Sigmoid colon (tissue), 3 donors: ENCODE results near the gene NCKAP5.

Source experiments
- CTCF ChIP-seq, 4 experiments: fragments of 450-650 bp in 3 of 4; fragments of 200-600 bp in 1 of 4; IDR thresholded peaks; one replicate each; pipeline ENCODE4 v1.5.1; 2016 to 2019; ENCODE audit warnings: antibody characterized with exemption in 4 of 4, mild to moderate bottlenecking in 3 of 4, moderate library complexity in 2 of 4
- POLR2A ChIP-seq, 2 donors: fragments of 450-650 bp; IDR thresholded peaks; one replicate each; pipeline ENCODE4 v1.6.1; 2016; ENCODE audit warnings: antibody characterized with exemption in 2 of 2, mild to moderate bottlenecking in 2 of 2, moderate library complexity in 2 of 2

GRCh38 chr2:133530645-133531044 is 37.6 kb downstream of the NCKAP5 start:
- no peak for TF ChIP-seq CTCF (IDR thresholded peaks at IDR 0.05)
- no peak for TF ChIP-seq POLR2A (IDR thresholded peaks at IDR 0.05)
